ENCODE measurements around the gene TEX29.

The TEX29 gene

DNA sequence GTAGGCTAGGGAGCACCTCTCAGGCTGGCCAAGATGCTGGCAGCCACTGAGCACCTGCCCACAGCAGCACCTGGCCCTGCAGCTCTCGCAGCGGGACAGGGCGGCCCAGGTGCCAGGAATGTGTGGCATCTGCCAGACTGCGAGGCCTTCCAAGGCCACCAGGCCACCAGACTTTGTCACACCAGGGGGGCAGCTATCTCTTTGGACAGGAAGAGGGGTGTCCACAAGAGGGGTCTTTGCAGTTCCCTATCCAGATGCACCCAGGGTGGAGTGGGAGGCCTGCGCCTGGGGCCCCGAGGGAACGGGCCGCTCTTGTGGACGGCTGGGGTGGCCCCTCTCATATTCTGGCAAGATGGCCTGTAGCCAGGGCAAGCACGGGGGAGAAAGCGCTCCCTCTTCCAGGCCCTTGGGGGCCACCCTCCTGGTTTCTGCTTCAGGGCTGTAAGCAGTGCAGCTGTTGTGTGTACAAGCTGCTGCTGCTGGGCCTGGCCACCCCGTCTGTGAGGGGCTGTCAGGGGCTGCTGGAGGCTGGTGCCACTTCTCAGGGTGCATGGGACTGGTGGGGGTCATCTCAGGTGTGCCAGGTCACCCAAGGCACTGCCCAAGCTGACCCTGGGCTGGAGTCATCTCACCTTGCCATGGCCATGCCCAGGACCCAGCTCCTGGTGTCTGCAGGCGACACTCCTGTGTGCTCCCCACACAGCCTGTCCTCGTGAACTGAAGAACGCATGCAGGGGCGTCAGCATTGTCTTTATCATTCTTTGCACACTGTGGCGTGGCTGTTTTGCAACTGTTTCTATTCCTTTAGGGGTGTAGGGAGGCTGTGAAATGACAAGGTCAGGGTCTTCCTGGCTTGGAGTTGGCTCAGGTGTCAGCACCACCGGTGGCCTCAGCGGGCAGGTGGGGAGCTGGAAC is 1.8 kb downstream of the TEX29 start:
- no peak for DNase-seq (ENCODE audit: low read depth)

DNA sequence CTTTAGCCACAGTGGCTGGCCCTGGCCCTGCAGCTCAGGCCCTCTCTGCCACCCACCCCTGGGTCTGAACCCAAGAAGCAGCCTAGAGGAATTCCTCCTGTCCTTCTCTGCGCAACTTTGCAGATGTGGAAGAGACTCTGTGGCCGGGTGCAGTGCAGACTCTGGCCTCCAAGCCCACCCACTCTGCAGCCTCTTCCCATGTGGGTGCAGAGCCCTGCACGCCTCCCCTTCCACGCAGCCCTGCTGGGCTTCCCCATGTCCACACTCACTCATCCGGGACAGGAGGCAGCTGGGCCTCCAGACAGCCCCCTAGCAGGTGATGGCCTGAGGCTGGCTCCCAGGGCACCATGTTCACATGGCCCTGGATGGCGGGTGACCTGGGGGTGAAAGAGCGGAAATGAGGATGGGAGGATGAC is 2.5 kb downstream of the TEX29 start:
- no peak for DNase-seq (ENCODE audit: low read depth)

DNA sequence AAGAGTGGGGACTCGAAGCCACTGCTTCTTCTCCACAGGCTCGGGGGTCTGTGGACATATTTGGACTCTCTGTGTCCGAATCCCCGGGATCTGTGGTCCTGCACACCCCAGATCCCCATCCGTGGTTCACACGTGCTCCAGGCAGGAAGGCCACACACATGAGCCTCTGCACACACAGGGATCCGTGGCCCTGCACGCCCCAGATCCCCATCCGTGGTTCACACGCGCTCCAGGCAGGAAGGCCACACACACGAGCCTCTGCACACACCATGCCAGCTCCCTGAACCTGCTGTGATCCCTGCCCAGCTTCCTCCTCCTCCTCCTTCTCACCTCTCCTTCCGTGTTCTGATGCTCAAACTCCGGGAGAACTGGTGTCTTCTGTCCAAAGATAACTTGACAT is 3.1 kb downstream of the TEX29 start:
- DNase-seq (ENCODE audit: low read depth): no peak

DNA sequence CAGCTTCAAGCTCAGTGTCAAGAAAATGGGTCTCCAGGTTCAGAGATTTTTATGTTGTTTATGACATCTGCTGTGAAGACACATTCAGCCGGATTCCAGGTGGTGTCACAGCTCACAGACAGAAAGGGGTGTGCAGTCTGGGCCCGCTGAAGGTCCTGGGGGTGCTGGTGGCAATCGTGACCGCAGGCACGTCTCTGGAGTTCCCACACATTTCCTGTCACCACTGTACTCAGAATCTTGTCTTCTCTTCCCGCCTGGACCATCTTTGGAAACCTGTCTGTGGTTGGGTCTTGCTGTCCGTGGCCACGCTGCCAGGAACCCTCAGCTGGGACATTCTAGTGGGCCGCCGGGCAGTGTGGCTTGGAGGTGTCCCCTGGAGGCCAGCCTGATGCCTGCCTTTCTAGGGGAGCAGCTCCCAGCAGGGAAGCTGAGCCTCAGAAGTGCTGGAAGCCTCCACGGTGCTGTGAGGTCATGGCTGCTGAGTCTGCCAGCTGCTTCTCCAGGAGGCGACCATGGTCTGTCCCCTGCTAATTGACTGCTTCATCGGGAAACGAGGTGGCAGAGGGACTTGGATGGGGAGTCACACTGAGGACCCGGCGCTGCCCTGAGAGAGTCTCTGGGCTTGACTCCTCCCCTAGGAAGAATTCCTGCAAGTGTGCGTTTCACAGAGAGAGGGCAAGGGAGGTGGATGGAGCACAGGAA is 3.7 kb downstream of the TEX29 start:
- no peak for DNase-seq (ENCODE audit: low read depth)

DNA sequence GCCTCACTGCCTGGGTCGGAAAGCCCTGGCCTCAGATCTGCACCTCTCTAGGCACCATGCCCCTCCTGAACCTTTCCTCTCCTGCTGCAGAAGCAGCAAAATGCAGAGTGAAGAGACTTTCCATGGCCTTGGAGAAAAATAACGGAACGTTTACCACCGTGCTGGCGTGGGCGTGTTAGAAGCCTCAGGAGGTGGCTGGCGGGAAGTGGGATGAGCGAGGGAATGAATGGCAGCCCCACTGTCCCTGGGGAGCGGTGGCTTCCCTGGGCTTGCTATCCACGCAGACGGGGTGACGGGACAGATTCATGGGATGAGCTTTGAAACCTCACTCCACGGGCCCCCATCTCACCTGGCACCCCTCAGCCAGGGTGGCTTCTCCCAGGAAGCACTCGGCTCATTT is 4.3 kb downstream of the TEX29 start:
- no peak for DNase-seq (ENCODE audit: low read depth)

DNA sequence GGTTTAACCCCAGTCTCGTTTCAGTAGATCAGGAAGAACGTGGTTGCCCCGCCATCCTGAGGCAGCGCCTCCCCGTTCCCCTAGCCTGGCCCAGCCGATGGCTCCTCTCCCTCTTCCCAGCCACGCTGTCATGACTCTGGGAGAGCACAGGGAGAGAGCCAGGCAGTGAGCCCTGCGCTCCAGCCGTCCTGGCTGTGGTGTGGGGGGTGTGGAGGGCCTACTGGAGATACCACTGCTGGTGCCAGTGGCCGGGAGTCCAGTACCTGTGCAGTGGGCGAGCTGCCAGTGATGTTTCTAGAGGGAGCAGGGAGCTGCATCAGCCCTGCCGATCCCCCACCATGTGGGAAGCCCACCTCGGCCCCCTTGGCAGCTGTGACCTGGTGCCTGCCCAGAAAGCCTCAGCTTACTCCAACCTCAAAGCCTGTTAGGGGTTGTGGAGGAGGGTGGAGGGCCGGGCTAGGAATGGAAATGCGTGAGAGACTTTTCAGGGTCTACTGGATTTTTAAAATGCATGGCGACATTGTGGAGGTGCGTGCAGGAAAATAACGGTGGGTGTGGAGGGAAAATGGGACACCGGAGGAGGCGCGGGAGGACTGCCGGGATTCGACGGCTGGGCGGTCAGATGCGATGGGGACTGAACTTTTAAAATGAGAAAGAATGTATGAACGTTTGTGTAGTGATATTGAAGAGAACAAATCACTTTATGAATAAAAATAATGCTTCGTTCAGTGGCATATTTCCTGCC is 4.9 kb downstream of the TEX29 start:
- no peak for DNase-seq (ENCODE audit: low read depth)

DNA sequence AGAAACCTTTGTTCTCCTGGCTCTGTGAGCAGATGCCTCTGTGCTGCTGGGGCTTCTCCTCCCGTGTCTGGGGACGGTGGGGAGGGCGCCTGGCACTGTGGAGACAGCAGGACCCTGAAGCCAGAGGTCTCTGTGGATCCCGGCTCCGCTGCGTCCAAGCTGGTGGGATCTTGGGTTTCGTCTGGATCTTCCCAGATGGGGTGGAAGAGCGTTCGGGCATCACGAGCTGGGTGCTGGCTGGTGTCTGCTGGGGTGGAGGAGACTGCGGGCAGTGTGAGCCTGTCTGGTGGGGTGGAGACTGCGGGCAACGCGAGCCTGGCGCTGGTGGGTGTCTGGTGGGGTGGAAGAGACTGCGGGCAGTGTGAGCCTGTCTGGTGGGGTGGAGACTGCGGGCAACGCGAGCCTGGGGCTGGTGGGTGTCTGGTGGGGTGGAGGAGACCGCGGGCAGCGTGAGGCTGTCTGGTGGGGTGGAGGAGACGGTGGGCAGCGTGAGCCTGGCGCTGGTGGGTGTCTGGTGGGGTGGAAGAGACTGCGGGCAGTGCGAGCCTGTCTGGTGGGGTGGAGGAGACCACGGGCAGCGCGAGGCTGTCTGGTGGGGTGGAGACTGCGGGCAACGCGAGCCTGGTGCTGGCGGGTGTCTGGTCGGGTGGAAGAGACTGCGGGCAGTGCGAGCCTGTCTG is 5.6 kb downstream of the TEX29 start:
- DNase-seq (ENCODE audit: low read depth): no peak

DNA sequence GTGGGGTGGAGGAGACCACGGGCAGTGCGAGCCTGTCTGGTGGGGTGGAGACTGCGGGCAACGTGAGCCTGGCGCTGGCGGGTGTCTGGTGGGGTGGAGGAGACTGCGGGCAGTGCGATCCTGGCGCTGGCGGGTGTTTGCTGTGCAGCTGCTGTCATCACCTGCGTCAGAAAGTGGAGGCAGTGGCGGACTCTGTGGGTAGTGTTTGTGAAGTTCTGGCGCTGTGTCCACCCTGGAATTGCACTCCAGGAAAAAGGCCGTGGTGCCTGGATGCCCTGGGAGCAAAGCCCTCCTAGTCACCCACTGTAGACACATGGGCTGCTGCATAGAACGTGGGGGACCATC is 6.2 kb downstream of the TEX29 start:
- no peak for DNase-seq (ENCODE audit: low read depth)

DNA sequence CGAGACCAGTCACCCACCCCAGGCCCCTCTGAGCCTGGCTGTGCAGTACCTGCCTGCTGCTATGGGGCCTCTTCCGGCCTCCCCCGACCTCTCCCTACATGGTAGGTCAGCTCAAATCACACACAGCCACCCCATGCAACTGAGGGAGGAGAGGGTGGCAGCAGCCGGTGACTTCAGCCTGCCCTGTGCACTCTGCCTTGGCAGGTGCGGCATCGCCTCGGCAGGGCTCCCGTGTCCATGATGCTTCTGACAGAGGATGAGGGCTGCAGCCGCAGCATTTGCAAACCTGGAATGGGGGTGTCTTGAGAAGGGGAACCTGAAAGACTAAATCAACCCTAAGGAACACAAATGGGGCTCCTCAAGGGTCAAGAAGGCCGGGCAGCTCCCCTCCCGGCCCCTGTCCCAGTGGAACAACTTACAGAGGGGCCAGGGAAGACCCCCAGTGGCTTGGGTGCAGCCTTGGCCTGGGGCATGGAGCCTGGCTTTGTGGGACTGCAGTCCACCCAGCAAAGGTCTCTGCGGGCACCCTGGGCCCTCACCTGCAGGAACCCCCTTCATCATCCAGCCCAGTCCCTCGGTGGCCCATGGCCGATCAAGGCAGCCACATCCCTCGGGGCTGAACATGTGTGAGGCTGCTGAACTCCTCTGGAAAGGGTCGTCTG is 6.7 kb downstream of the TEX29 start:
- DNase-seq (ENCODE audit: low read depth): no peak

DNA sequence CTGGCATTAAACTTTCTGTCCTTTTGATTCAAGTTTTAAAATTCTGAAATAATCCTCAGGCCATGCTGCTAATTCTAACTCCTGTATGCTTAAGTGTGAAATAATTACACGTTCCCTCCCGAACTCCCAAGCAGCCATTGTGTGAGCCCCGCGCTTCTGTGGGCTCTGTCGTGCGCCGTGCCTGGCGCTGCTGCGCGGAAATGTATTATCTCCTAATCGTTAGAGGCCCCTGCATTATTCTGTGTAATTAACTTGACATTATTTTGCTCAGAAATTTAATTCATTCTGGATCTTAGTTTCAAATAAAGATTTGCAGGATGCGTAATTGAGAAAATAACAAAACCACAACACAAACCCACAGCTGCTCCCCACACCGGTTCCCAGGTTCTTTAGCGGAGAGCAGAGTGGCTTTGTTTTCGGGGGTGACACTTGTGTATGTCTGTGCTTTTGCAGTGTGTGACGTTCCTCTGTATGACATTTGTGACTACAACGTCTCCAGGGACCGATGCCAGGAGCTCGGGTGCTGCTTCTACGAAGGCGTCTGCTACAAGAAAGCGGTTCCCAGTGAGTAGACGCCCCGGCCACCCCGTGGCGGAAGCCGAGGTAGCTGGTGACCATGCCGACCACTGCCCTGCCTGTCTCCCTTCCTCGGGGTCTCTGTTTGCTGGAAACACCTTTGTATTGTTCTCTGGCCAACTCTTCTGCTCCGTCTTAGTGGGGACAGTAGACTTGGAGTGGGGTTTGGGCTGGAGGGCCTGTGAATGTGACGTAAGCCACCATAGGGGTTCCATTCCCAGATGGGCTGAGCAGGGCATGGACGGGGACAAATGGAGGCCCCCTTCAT is 7.5 kb downstream of the TEX29 start:
- DNase-seq (ENCODE audit: low read depth): no peak

DNA sequence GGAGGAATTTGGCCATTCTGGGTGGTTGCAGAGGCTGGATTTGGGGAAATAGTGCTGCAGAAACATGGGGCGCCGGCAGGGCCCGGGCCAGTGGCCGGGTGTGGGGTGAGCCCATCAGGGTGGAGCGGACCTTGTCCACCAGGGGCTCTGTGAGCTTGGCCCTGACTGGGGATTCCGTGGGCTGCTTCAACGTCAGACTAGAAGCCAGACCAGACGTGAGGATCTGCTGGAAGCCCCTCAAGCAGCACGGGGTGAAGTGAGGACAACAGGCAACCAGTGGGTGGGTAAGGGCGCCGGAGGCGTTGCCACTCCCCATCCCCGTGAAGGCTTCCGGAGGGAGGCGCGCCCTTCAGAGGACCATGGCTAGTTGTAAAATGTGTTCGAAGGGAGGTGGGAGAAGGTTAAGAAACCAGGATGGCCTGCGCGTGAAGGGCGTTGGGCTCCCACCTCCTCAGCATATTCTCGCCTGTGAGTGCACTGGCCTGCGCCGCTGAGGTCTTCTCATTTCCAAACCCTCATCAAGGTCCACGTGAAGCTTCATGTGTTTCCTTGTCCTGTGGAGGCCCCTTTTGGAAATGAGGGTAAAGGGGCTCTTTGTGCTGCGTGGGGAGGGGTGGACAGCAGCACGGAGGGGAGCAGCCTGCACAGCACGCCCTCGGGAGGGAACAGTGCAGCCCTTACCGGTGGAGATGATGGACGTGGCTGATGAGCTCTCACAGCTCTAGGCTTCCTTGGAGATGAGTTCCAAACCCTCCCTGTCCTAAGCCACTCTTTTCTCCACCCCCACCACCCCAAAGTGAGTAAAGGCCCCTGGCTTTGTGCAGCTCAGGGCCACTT is 8.3 kb downstream of the TEX29 start:
- no peak for DNase-seq (ENCODE audit: low read depth)

DNA sequence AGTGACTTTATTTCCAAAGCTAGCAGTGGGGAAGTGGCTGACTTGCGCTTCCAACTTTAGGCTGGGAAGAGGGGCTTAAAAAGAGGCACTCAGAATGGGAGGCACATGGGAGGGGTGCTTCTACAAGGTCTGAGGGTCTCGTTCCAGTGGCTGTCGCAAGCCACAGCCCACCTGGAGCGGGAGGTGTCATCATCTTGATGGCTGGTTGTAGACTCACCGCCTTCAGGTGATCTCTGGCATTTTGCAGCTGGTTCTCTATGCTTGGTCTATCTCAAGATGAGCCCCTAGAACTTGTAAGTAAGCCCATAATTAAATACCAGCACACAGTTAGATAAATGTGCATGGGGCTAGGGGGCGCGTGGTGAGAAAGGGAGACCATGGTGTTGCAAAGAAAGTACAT is 9.2 kb downstream of the TEX29 start:
- no peak for DNase-seq (ENCODE audit: low read depth)

DNA sequence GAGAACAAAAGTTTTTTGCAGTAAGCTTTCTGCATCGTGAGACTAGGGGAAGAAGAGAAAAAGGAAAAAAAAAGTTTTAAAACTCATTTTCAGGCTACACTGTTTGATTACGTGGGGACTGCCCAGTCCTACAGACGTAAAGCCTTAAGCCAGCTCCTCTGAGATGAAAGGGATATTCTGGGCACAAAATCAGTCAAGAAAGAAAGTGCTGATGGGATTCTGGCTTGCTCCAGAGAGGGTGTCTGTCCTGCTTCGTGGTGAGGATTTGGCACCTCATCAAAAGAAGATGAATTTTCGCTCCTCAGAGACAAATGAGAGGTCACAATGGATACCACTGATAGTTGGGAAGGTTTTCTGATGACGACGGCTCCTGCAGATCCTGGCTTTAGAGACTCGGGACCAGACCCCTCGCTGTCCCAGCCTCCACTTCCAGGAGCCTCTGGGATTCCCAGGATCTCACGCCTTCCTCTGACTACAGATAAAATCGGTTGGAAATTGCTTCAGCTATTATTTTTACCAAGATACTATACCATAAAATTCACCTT is 9.7 kb downstream of the TEX29 start:
- no peak for DNase-seq (ENCODE audit: low read depth)

DNA sequence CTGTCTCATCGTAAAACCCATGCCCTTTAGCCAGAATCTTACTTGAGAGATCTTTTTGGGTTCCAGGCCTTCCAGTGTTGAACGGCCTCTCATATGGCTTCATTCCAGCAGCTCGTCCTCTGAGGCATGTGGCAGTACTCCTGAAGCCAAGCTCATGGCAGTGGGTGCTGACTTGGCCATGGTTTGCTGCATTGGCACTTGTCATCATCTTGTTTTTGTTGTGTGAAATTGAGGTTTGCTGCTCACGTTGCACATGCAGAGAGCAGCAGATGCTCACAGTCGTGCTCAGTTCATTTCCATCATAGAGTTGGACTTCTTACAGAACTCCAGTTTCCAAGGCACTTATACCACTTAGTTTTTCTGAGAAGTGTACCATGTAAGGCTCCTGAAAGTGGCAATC is 14.9 kb downstream of the TEX29 start:
- DNase-seq (ENCODE audit: low read depth): no peak

DNA sequence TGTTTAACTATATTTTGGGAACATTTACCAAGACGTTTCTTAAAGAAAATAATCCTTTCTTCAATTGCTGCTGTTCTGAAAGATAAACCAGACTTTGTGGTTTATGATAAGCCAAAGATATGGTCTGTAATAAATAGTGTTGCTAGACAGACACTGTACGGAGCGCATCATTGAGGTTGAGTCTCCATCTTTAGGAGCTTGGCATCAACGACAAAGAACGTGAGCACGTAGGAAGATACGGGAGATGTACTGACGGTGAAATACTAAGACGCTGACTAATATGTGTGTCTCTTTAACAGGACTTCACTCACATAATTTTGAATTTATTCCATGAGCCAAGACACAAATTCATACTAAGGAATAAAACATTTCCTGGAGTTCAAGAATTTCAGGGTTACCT is 16.2 kb downstream of the TEX29 start:
- DNase-seq (ENCODE audit: low read depth): no peak

DNA sequence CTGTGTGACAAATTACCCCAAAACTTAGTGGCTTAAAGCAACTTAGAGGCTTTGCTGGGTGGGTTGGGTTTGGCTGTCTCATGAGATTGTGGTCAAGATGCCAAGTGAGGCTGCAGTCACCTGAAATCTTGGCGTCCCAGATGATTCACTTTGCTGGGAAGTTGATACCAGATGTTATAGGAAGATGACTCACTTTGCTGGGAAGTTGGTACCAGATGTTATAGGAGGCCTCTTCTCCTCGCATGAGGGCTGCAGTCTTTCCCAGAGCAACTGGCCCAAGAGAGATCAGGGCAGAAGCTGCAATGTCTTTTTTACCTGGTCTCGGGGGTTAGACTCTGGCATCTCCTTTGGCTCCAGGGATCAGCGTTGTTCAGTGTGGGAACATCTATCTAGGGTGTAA is 16.8 kb downstream of the TEX29 start:
- no peak for DNase-seq (ENCODE audit: low read depth)

DNA sequence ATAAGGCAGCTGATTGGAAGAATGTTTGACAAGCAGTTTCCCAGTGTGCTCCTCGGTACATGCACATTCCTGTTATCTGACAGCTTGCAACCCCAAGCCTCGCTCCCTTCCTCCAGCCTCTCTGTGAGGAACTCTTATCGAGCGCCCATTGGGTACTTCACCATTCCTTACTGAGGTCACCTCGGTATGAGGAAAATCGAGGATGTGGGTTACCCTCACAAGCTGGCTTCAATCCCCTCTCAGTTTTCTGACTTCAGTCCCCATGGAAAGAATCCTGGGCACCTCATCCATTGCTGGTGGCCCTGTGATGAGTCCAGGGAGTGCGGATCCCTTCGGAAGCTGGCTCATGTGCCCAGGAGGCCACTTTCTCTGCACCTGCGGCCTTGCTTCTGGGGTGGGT is 17.3 kb downstream of the TEX29 start:
- no peak for DNase-seq (ENCODE audit: low read depth)

DNA sequence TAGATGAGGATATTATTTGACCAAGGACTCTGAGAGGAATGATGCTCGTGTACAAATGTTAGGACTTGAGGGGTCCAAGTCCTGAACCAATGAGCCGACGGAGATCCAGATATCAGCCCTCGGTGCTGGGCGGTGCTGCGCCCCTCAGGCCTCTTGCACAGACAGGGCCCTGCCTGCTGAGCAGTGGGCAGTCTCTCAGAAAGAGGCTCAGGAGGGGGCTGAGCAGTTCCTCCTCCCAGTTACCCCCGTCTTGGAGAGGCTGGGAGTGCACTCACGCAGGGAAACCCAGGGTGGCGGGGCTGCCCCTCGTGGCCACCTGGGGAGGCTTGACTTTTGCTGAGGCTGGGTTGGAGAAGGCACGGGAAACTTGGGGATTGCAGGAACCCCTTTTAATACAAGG is 18.4 kb downstream of the TEX29 start:
- no peak for DNase-seq (ENCODE audit: low read depth)

DNA sequence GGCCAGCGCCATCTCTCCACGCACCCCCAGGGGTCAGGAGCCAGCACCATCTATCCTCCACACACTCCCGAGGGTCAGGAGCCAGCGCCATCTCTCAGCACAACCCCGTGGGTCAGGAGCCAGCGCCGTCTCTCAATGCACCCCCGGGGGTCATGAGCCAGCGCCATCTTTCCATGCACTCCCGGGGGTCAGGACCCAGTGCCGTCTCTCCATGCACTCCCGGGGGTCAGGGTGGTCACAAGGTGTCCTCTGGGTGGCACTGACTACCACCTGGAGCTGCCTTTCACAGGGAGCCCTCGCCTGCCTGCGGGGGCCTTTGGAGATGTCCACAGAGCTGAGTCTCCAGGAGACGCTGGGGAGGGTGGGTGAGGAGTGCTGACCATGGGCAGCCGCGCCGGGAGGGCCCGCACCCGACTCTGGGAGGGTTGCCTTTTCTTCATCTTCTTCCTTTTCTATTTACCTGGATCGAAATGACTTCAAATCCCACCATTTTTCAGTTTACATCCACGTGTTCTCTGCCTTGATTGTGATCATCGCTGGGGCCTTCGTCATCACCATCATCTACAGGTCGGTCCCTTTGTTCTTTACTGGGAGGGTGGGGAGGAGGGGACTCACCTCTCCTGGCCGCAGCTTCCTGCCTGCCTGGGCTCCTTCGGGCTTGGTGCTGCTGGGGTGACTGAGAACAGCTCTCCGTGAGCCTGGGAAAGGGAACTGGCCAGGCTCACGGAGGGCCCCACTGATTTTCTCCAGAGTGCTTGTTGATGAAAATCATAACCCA is 19.1 kb downstream of the TEX29 start:
- DNase-seq (ENCODE audit: low read depth): no peak

Measured in stimulated activated CD8-positive, alpha-beta memory T cell treated with anti-CD3 and anti-CD28 coated beads, Interleukin-15, amount 100 ng/mL, for 24 hours (primary cell).